SK-N-SH (cell line): ENCODE data around the gene STK17B. TPM values are rescaled to one million over a fixed set of nuclear protein-coding genes. Genes with fewer than 3 reads are reported as not detected.
A peak's percentile ranks its signal among the peaks of the same experiment; 100 is the strongest.

Source experiments
- CTCF ChIA-PET: fragments of 300-600, 350-600 bp; formaldehyde crosslinking; extraction: SDS; loops from one replicate; lab custom pipeline; 2021; lab: Yijun Ruan, JAX
- POLR2A ChIA-PET: fragments of 350-600 bp; sonication (Branson Sonifier 250); formaldehyde crosslinking; extraction: SDS; loops from one replicate; lab custom pipeline; 2020; ENCODE audit warnings: antibody characterized with exemption, inconsistent platforms; lab: Yijun Ruan, JAX
- DNase-seq: peaks from one replicate; pipeline ENCODE4 v3.0.0; 2012
- H2AFZ ChIP-seq: fragments of 200-600 bp; sonication (generic); 2 replicates; pipeline ENCODE4 v1.8.1; 2016; ENCODE audit warnings: antibody characterized with exemption, mild to moderate bottlenecking, low read depth
- H3F3A ChIP-seq: fragments of 200-600 bp; sonication (generic); replicated peaks from 2 replicates; pipeline ENCODE3; 2016; ENCODE audit warnings: antibody characterized with exemption, mild to moderate bottlenecking; ENCODE audit not compliant: insufficient read depth
- H3K27ac ChIP-seq, 2 experiments: fragments of 200-500 bp in 1 of 2; fragments of 200-600 bp in 1 of 2; sonication (Bioruptor generic) in 1 of 2; sonication (generic), shearing (Covaris generic) in 1 of 2; 2 replicates each; pipeline versions ENCODE4 v1.5.1 to v1.6.1; 2014 to 2016; ENCODE audit warnings: low read depth in 2 of 2, inconsistent platforms in 1 of 2, low read length in 1 of 2, mild to moderate bottlenecking in 1 of 2, mixed read lengths in 1 of 2
- H3K27me3 ChIP-seq: fragments of 200-600 bp; sonication (generic), shearing (Covaris generic); 2 replicates; pipeline ENCODE4 v1.6.1; 2016; ENCODE audit warnings: mixed run types; ENCODE audit not compliant: insufficient read depth
- H3K36me3 ChIP-seq, 2 experiments: fragments of 200-500 bp in 1 of 2; fragments of 200-600 bp in 1 of 2; sonication (Bioruptor generic) in 1 of 2; sonication (generic) in 1 of 2; replicated peaks in 1 of 2; 2 replicates each; pipeline versions ENCODE3 to v1.5.1; 2014 to 2016; ENCODE audit warnings: low read length in 1 of 2, mild to moderate bottlenecking in 1 of 2; ENCODE audit not compliant: insufficient read depth in 2 of 2, control insufficient read depth in 1 of 2
- H3K4me1 ChIP-seq, 2 experiments: fragments of 200-500 bp in 1 of 2; fragments of 200-600 bp in 1 of 2; sonication (Bioruptor generic) in 1 of 2; sonication (generic), shearing (Covaris generic) in 1 of 2; 2 replicates each; pipeline versions ENCODE4 v1.5.1 to v1.6.1; 2014 to 2016; ENCODE audit warnings: low read depth in 1 of 2, low read length in 1 of 2, mixed run types in 1 of 2; ENCODE audit not compliant: insufficient read depth in 2 of 2, control insufficient read depth in 1 of 2
- H3K4me2 ChIP-seq: fragments of 200-600 bp; sonication (generic), shearing (Covaris generic); 2 replicates; pipeline ENCODE4 v1.6.1; 2017; ENCODE audit warnings: mixed run types
- H3K4me3 ChIP-seq, 2 experiments: fragments of 200-500 bp in 1 of 2; fragments of 200-600 bp in 1 of 2; sonication (Bioruptor generic) in 1 of 2; sonication (generic), shearing (Covaris generic) in 1 of 2; 2 replicates each; pipeline versions ENCODE4 v1.5.1 to v1.8.1; 2014 to 2016; ENCODE audit warnings: low read depth in 2 of 2, inconsistent platforms in 1 of 2, low read length in 1 of 2, mild to moderate bottlenecking in 1 of 2, mixed read lengths in 1 of 2, moderate library complexity in 1 of 2
- H3K79me2 ChIP-seq: fragments of 200-600 bp; sonication (generic); 2 replicates; pipeline ENCODE4 v1.8.1; 2017; ENCODE audit warnings: mild to moderate bottlenecking; ENCODE audit not compliant: insufficient read depth
- H3K9ac ChIP-seq: fragments of 200-600 bp; sonication (generic); 2 replicates; pipeline ENCODE4 v1.6.1; 2017; ENCODE audit warnings: mixed run types
- H3K9me2 ChIP-seq: fragments of 200-600 bp; sonication (generic); 2 replicates; pipeline ENCODE4 v1.6.1; 2017; ENCODE audit warnings: mixed run types
- H3K9me3 ChIP-seq: fragments of 200-600 bp; sonication (generic); 2 replicates; pipeline ENCODE4 v1.6.1; 2017; ENCODE audit warnings: mixed run types, mild to moderate bottlenecking, moderate library complexity
- H4K20me1 ChIP-seq: fragments of 200-600 bp; sonication (generic); 2 replicates; pipeline ENCODE4 v1.6.1; 2017; ENCODE audit warnings: mild to moderate bottlenecking, mixed run types; ENCODE audit not compliant: insufficient read depth
- CHD2 ChIP-seq: fragments of 150-350 bp; IDR thresholded peaks from 2 replicates; pipeline ENCODE4 v1.6.1; 2018; ENCODE audit warnings: low read length; ENCODE audit not compliant: partially characterized antibody
- ELF1 ChIP-seq: IDR thresholded peaks from 2 replicates; pipeline ENCODE4 v1.4.0; 2012
- EP300 ChIP-seq, 2 experiments: IDR thresholded peaks; 2 replicates each; pipeline versions ENCODE4 v1.4.0 to v1.6.1; 2012; ENCODE audit warnings: borderline replicate concordance in 1 of 2, low read depth in 1 of 2, low read length in 1 of 2
- FOSL2 ChIP-seq: IDR thresholded peaks from 2 replicates; pipeline ENCODE4 v1.4.0; 2012; ENCODE audit warnings: low read depth, mild to moderate bottlenecking, moderate library complexity, borderline replicate concordance
- GABPA ChIP-seq: IDR thresholded peaks from 2 replicates; pipeline ENCODE4 v1.4.0; 2012; ENCODE audit warnings: low read depth, mild to moderate bottlenecking
- JUND ChIP-seq: IDR thresholded peaks from 2 replicates; pipeline ENCODE4 v1.4.0; 2012
- MEF2A ChIP-seq: IDR thresholded peaks from 2 replicates; pipeline ENCODE4 v1.4.0; 2012; ENCODE audit warnings: low read depth, borderline replicate concordance
- POLR2AphosphoS5 ChIP-seq: IDR thresholded peaks from 2 replicates; pipeline ENCODE4 v1.6.1; 2012; ENCODE audit warnings: low read depth, low read length
- RAD21 ChIP-seq: IDR thresholded peaks from 2 replicates; pipeline ENCODE4 v1.6.1; 2012; ENCODE audit warnings: mild to moderate bottlenecking, low read length
- RCOR1 ChIP-seq: fragments of 150-350 bp; IDR thresholded peaks from 2 replicates; pipeline ENCODE4 v1.6.1; 2017; ENCODE audit warnings: antibody characterized with exemption, low read length
- TCF12 ChIP-seq: IDR thresholded peaks from 2 replicates; pipeline ENCODE4 v1.4.0; 2012
- TEAD4 ChIP-seq: IDR thresholded peaks from 2 replicates; pipeline ENCODE4 v1.4.0; 2012; ENCODE audit warnings: mild to moderate bottlenecking, borderline replicate concordance; ENCODE audit not compliant: insufficient read depth
- WGBS: methylation state at CpG from one replicate; pipeline ENCODE4 v1.1.6; 2017; ENCODE audit warnings: low lambda C conversion rate; 5-methylcytosine and 5-hydroxymethylcytosine counted together
- polyA plus RNA-seq, 3 experiments: library from polyadenylated mRNA; depleted of rRNA; stranded (reverse); fragments of >200 nt; gene quantifications; 2 replicates each; pipeline ENCODE4 v1.2.3, GENCODE V29; 2012
- TF ChIP-seq, protein P1 (sequence below): IDR thresholded peaks from 2 replicates; pipeline ENCODE4 v1.4.0; 2012; ENCODE audit warnings: low read depth, borderline replicate concordance
- TF ChIP-seq, protein P2 (sequence below): fragments of 150-350 bp; IDR thresholded peaks from 2 replicates; pipeline ENCODE4 v1.6.1; 2017; ENCODE audit warnings: antibody characterized with exemption, low read length, low read depth, borderline replicate concordance
- TF ChIP-seq, protein P3 (sequence below): IDR thresholded peaks from 2 replicates; pipeline ENCODE4 v1.4.0; 2012; ENCODE audit warnings: low read depth
- TF ChIP-seq, protein P4 (sequence below): fragments of 150-350 bp; IDR thresholded peaks from 2 replicates; pipeline ENCODE4 v1.6.1; 2016; ENCODE audit warnings: mild to moderate bottlenecking, low read depth, low read length
- TF ChIP-seq, protein P5 (sequence below): IDR thresholded peaks from 2 replicates; pipeline ENCODE4 v1.4.0; 2012; ENCODE audit warnings: low read depth, borderline replicate concordance

The STK17B gene
- polyA plus RNA-seq, 1 of the 3 experiments (the other 2 are of a cell fraction): 5.1 TPM

DNA sequence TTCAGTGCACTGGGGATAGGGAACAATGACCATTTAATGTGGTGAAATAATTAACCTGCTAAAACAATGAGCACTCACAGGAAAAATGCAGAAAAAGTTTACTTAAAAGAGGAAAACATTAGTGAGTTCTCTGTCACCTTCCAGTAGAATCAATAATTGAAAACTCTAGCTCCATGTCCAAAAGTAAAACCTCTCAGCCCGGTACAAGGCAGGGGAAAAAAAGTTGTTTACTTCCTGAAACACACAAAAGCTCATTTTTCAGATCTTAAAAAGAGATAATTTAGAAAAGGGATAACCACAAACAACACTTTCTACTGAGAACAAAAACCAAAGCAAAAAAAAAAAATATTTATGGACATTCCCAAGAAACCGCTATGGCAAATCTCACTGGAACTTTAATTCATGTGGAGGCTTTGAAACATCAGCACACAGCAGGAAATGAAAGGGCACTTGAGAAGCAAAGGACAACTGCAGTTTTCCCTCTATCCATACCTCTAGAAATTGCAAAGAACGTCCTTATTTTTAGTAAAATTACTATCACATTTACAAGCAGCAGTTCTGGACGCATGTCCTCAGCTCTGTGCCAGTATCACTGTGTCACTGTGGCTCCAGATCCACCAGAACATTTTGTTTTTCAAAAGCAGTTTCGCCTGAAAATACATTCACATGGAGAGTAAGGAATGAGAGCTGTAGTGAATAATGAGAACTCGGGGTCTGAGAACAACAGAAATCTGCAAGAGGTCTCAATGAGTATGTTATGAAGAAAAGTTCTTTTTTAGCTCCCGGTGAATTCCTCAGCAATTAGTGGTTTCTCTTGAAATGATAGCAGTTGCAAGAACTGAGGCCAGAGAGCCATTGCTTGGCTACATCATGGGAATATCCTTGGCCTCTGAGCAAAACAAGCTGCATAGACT is 58.1 kb downstream of the STK17B start (continued):
- TF ChIP-seq, protein P1, sequence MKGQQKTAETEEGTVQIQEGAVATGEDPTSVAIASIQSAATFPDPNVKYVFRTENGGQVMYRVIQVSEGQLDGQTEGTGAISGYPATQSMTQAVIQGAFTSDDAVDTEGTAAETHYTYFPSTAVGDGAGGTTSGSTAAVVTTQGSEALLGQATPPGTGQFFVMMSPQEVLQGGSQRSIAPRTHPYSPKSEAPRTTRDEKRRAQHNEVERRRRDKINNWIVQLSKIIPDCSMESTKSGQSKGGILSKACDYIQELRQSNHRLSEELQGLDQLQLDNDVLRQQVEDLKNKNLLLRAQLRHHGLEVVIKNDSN: no peak

DNA sequence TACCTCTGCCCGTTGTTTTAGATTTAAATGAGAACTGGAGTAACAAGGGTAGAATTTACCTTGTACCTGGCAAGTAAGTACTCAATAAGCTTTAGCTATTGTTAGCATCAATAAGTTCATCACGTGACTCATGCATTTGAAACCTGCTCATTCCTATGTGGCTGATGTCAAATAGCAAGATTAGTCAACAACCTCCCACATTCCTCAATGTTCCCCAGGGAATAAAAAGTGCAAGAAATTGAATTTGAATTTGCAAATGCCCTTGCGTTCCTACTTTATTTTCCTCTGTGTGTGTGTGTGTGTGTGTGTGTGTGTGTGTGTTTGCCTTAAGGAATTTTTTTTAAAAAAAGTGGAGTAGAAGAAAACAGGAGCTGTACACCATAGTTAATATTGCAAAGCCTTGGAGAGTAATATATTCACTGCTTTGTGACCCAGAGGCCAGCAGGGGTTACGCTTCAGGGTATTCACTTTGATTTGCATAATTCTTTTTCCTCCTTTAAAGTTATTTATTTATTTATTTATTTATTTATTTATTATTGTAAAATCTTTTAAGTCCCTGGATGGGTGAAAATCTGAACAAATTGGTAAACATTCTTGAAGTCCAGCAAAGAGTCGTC is 58.9 kb downstream of the STK17B start:
- ChIA-PET POLR2A (no interaction called here), CTCF (interaction anchor here (1.4 kb wide), 1 partner anchor 34 kb away, joined by 4 read pairs; no protein-coding TSS in a partner anchor)
- TF ChIP-seq, protein P1: peak; percentile 73
- TF ChIP-seq JUND (0 out of 2 replicates have a peak, but pooled peaks have one; percentile 24), TEAD4 (peak; percentile 22; the same call in 1 of the 2 replicates), GABPA (no peak), FOSL2 (peak; percentile 34; the same call in 1 of the 2 replicates)
- TF ChIP-seq, protein P2, sequence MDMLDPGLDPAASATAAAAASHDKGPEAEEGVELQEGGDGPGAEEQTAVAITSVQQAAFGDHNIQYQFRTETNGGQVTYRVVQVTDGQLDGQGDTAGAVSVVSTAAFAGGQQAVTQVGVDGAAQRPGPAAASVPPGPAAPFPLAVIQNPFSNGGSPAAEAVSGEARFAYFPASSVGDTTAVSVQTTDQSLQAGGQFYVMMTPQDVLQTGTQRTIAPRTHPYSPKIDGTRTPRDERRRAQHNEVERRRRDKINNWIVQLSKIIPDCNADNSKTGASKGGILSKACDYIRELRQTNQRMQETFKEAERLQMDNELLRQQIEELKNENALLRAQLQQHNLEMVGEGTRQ: no peak
- Histone ChIP-seq H3K4me2 (no peak overlapping the region), H3F3A (no peaks in the 10 kb centered on the region), H3K4me1 (peaks cover 0 to 13% of the 10 kb centered on the region in 2 experiments; a peak in 1 of 4 replicates), H3K79me2 (no peaks in the 10 kb centered on the region), H3K9me3 (no peaks in the 10 kb centered on the region), H3K27me3 (no peaks in the 10 kb centered on the region), H3K27ac (peak overlapping the region in 1 of 2 experiments; percentile 43; a peak in 1 of 4 replicates), H3K36me3 (no peaks in the 10 kb centered on the region), H3K9ac (no peak overlapping the region), H3K4me3 (no peak overlapping the region), H3K9me2 (no peaks in the 10 kb centered on the region), H2AFZ (0 out of 2 replicates have a peak overlapping the region, but pooled peaks have one; percentile 87), H4K20me1 (no peaks in the 10 kb centered on the region)
- WGBS: 65% methylated on average over 5 of the region's 5 CpGs
- no peak for DNase-seq

DNA sequence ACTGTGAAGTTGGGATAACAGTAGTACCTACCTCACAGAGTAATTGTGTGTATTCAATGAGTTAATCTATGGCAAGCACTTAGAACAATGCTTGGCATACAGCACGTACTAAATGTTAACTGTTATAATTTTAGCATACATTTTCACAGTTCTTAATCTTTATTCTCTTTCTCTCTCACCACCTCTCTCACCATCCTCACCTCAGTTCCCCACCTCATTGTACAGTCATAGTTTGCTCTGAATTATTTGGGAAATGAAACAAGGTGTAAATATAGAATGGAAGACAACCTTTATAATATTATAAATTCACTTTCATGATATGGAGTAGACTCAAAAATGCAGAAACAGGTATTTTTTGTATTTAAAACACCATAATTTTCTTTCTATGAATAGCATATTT is 62.8 kb downstream of the STK17B start:
- H3K79me2 ChIP-seq: no peaks in the 10 kb centered on the region
- H3K4me3 ChIP-seq: no peak overlapping the region
- peaks cover 0 to 13% of the 10 kb centered on the region in 2 experiments; a peak in 1 of 4 replicates for H3K4me1 ChIP-seq
- ChIA-PET POLR2A (no interaction called here), CTCF (interaction anchor here (1.1 to 1.5 kb wide), 2 partner anchors 229 to 345 kb away, joined by 3 to 4 read pairs; no protein-coding TSS in a partner anchor)
- no peak overlapping the region for H3K9ac ChIP-seq
- no peak overlapping the region for H3K4me2 ChIP-seq
- no peaks in the 10 kb centered on the region for H3K36me3 ChIP-seq
- H3K27me3 ChIP-seq: no peaks in the 10 kb centered on the region
- H3K9me3 ChIP-seq: no peaks in the 10 kb centered on the region
- H4K20me1 ChIP-seq: no peaks in the 10 kb centered on the region
- 84% methylated on average over 1 of the region's 1 CpG for WGBS
- no peaks in the 10 kb centered on the region for H3K9me2 ChIP-seq
- H3F3A ChIP-seq: no peaks in the 10 kb centered on the region
- H3K27ac ChIP-seq: no peak overlapping the region
- no peak for DNase-seq
- no peak overlapping the region for H2AFZ ChIP-seq
- TF ChIP-seq TCF12: no peak
- no peak for TF ChIP-seq CHD2
- TF ChIP-seq, protein P3, sequence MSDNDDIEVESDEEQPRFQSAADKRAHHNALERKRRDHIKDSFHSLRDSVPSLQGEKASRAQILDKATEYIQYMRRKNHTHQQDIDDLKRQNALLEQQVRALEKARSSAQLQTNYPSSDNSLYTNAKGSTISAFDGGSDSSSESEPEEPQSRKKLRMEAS: no peak
- TF ChIP-seq RCOR1: no peak
- no peak for TF ChIP-seq FOSL2
- no peak for TF ChIP-seq MEF2A
- no peak for TF ChIP-seq ELF1
- TF ChIP-seq EP300 (IDR thresholded peaks at IDR 0.05; ENCODE audit: borderline replicate concordance in 1 of 2, low read depth in 1 of 2, low read length in 1 of 2): no peak
- no peak for TF ChIP-seq POLR2AphosphoS5
- TF ChIP-seq, protein P4, sequence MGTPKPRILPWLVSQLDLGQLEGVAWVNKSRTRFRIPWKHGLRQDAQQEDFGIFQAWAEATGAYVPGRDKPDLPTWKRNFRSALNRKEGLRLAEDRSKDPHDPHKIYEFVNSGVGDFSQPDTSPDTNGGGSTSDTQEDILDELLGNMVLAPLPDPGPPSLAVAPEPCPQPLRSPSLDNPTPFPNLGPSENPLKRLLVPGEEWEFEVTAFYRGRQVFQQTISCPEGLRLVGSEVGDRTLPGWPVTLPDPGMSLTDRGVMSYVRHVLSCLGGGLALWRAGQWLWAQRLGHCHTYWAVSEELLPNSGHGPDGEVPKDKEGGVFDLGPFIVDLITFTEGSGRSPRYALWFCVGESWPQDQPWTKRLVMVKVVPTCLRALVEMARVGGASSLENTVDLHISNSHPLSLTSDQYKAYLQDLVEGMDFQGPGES: no peak
- TF ChIP-seq RAD21: no peak
- TF ChIP-seq, protein P5, sequence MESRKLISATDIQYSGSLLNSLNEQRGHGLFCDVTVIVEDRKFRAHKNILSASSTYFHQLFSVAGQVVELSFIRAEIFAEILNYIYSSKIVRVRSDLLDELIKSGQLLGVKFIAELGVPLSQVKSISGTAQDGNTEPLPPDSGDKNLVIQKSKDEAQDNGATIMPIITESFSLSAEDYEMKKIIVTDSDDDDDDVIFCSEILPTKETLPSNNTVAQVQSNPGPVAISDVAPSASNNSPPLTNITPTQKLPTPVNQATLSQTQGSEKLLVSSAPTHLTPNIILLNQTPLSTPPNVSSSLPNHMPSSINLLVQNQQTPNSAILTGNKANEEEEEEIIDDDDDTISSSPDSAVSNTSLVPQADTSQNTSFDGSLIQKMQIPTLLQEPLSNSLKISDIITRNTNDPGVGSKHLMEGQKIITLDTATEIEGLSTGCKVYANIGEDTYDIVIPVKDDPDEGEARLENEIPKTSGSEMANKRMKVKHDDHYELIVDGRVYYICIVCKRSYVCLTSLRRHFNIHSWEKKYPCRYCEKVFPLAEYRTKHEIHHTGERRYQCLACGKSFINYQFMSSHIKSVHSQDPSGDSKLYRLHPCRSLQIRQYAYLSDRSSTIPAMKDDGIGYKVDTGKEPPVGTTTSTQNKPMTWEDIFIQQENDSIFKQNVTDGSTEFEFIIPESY: no peak
